K562 (cell line): ENCODE data around the gene GPR183.

Experiments
- NFIC ChIP-seq: fragments of 450-650 bp; IDR thresholded peaks from 2 replicates; pipeline ENCODE4 v1.6.1; 2017; ENCODE audit warnings: mild to moderate bottlenecking, inconsistent platforms
- POLR2AphosphoS5 ChIP-seq: IDR thresholded peaks from 2 replicates; pipeline ENCODE4 v1.6.1; 2011; ENCODE audit warnings: mild to moderate bottlenecking, low read depth, low read length, moderate library complexity; ENCODE audit not compliant: control insufficient read depth, insufficient read depth
- USF2 ChIP-seq: sonication (generic); formaldehyde crosslinking; IDR thresholded peaks from 2 replicates; pipeline ENCODE4 v1.5.0; 2020; ENCODE audit warnings: missing genetic modification reagents
- ZBTB26 ChIP-seq: fragments of 450-650 bp; formaldehyde crosslinking; IDR thresholded peaks from 2 replicates; pipeline ENCODE4 v1.4.0; 2022; ENCODE audit warnings: missing genetic modification characterization
- TF ChIP-seq, protein P1 (sequence below), 3 experiments: IDR thresholded peaks in 2 of 3; conservative IDR thresholded peaks in 1 of 3; 2 replicates each; pipeline ENCODE4 v1.5.1; 2011 to 2012; ENCODE audit warnings: low read length in 3 of 3, mild to moderate bottlenecking in 3 of 3, control low read depth in 2 of 3, improper control_type of control experiment in 1 of 3, inconsistent platforms in 1 of 3, low read depth in 1 of 3, mixed read lengths in 1 of 3, moderate library complexity in 1 of 3; ENCODE audit not compliant: insufficient read depth in 2 of 3

DNA sequence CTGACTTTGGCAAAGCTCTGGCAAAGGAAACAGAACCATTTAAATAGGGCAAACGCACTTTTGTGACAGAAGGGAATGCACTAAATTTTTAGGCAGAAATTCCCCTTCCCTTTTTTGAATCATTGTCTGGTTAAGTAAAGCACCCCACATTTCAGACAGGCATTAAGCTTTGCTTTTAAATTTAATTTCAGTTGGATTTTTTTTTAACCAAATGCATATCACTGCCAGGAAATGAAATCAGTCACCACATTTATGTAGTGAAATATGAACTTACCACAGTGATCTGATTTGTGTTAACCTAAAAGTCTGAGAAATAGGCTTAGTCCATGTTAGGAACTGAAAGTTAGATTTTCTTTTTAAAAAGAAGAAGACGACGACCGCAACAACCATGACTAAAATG, 10.8 kb downstream of the GPR183 start:
- TF ChIP-seq, protein P1, sequence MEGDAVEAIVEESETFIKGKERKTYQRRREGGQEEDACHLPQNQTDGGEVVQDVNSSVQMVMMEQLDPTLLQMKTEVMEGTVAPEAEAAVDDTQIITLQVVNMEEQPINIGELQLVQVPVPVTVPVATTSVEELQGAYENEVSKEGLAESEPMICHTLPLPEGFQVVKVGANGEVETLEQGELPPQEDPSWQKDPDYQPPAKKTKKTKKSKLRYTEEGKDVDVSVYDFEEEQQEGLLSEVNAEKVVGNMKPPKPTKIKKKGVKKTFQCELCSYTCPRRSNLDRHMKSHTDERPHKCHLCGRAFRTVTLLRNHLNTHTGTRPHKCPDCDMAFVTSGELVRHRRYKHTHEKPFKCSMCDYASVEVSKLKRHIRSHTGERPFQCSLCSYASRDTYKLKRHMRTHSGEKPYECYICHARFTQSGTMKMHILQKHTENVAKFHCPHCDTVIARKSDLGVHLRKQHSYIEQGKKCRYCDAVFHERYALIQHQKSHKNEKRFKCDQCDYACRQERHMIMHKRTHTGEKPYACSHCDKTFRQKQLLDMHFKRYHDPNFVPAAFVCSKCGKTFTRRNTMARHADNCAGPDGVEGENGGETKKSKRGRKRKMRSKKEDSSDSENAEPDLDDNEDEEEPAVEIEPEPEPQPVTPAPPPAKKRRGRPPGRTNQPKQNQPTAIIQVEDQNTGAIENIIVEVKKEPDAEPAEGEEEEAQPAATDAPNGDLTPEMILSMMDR (IDR thresholded peaks at IDR 0.05 in 2 of 3, conservative IDR thresholded peaks at IDR 0.05 in 1 of 3; ENCODE audit: insufficient read depth in 2 of 3, low read depth in 1 of 3, low read length in 3 of 3), result no peak
- TF ChIP-seq POLR2AphosphoS5 (no peak), NFIC (no peak), USF2 (CRISPR knock-in tag) (no peak), ZBTB26 (no peak)
